Lower leg skin (tissue), 4 donors: ENCODE results near the gene TTC21A. TPM values are rescaled to one million over a fixed set of nuclear protein-coding genes. Genes with fewer than 3 reads are reported as not detected.

Experiments used
- DNase-seq, 2 donors: peaks; one replicate each; pipeline ENCODE4 v3.0.0-alpha.2; 2019; ENCODE audit warnings: low spot score in 2 of 2
- H3K4me3 ChIP-seq: fragments of 200-600 bp; sonication (generic); 2 replicates; pipeline ENCODE4 v1.5.1; 2017; ENCODE audit warnings: mild to moderate bottlenecking, low read depth; ENCODE audit not compliant: poor library complexity, severe bottlenecking
- CTCF ChIP-seq, 3 donors: fragments of 450-650 bp; IDR thresholded peaks; one replicate each; pipeline ENCODE4 v1.5.1; 2016; ENCODE audit warnings: antibody characterized with exemption in 3 of 3, mild to moderate bottlenecking in 3 of 3, moderate library complexity in 2 of 3
- POLR2A ChIP-seq, 2 donors: fragments of 450-650 bp; IDR thresholded peaks; one replicate each; pipeline ENCODE4 v1.6.1; 2016 to 2017; ENCODE audit warnings: antibody characterized with exemption in 2 of 2, mild to moderate bottlenecking in 1 of 2, moderate library complexity in 1 of 2
- WGBS, 2 donors: methylation state at CpG; one replicate each; pipeline ENCODE4 v1.1.5; 2018; 5-methylcytosine and 5-hydroxymethylcytosine counted together
- intact Hi-C: fragments of 100-400 bp; cut with DNase I; formaldehyde crosslinking; loops from one replicate; pipeline ENCODE4 v1.15.0; 2023; ENCODE audit warnings: low total_unique reads
- total RNA-seq, 4 donors: library from RNA; depleted of rRNA; stranded (reverse); fragments of >200 nt; gene quantifications; one replicate each; pipeline ENCODE4 v1.1.0, GENCODE V29; 2016

Gene TTC21A
- total RNA-seq, 4 donors from 2014 or later: 2.7 to 5.6 (median 4.9) TPM

GRCh38 chr3:39082666-39083313, 24.7 kb upstream of the TTC21A start:
- DNase-seq: no peak
- TF ChIP-seq CTCF (IDR thresholded peaks at IDR 0.05): no peak
- no peak for TF ChIP-seq POLR2A (IDR thresholded peaks at IDR 0.05)
- intact Hi-C loops: no loop called here
- WGBS, 2 donors: 94 to 97% methylated on average over 4 of the region's 4 CpGs
- no peak overlapping the region for H3K4me3 ChIP-seq

- no peak overlapping the region for H3K4me3 ChIP-seq
- TF ChIP-seq POLR2A (IDR thresholded peaks at IDR 0.05): no peak
- no peak for TF ChIP-seq CTCF (IDR thresholded peaks at IDR 0.05)
- intact Hi-C loops: no loop called here
- WGBS, 2 donors: 74 to 75% methylated on average over 4 of the region's 4 CpGs
- no peak for DNase-seq
These were observed 21.3 kb upstream of the TTC21A start for GRCh38 chr3:39086144-39086543.

- DNase-seq: no peak
- TF ChIP-seq CTCF (IDR thresholded peaks at IDR 0.05) (no peak), POLR2A (IDR thresholded peaks at IDR 0.05) (no peak)
- WGBS, 2 donors: 87 to 89% methylated on average over 3 of the region's 3 CpGs
- H3K4me3 ChIP-seq: no peak overlapping the region
- intact Hi-C loops: no loop called here
These were observed 19.0 kb upstream of the TTC21A start for GRCh38 chr3:39088456-39088855.

- 82 to 90% methylated on average over 3 of the region's 3 CpGs for WGBS, 2 donors
- intact Hi-C loops: no loop called here
- no peak overlapping the region for H3K4me3 ChIP-seq
- no peak for DNase-seq
- TF ChIP-seq POLR2A (IDR thresholded peaks at IDR 0.05): no peak
- no peak for TF ChIP-seq CTCF (IDR thresholded peaks at IDR 0.05)
These were observed 18.6 kb upstream of the TTC21A start for GRCh38 chr3:39088889-39089288.

- TF ChIP-seq CTCF (IDR thresholded peaks at IDR 0.05) (no peak), POLR2A (IDR thresholded peaks at IDR 0.05) (no peak)
- intact Hi-C loops: no loop called here
- H3K4me3 ChIP-seq: no peak overlapping the region
- DNase-seq: no peak
- WGBS, 2 donors: 88 to 89% methylated on average over 2 of the region's 2 CpGs
These were observed 16.6 kb upstream of the TTC21A start for GRCh38 chr3:39090922-39091321.
